Measurements from ENCODE around the gene PPRC1. TPM values are rescaled to one million over a fixed set of nuclear protein-coding genes. Genes with fewer than 3 reads are reported as not detected.

Gene PPRC1, protein sequence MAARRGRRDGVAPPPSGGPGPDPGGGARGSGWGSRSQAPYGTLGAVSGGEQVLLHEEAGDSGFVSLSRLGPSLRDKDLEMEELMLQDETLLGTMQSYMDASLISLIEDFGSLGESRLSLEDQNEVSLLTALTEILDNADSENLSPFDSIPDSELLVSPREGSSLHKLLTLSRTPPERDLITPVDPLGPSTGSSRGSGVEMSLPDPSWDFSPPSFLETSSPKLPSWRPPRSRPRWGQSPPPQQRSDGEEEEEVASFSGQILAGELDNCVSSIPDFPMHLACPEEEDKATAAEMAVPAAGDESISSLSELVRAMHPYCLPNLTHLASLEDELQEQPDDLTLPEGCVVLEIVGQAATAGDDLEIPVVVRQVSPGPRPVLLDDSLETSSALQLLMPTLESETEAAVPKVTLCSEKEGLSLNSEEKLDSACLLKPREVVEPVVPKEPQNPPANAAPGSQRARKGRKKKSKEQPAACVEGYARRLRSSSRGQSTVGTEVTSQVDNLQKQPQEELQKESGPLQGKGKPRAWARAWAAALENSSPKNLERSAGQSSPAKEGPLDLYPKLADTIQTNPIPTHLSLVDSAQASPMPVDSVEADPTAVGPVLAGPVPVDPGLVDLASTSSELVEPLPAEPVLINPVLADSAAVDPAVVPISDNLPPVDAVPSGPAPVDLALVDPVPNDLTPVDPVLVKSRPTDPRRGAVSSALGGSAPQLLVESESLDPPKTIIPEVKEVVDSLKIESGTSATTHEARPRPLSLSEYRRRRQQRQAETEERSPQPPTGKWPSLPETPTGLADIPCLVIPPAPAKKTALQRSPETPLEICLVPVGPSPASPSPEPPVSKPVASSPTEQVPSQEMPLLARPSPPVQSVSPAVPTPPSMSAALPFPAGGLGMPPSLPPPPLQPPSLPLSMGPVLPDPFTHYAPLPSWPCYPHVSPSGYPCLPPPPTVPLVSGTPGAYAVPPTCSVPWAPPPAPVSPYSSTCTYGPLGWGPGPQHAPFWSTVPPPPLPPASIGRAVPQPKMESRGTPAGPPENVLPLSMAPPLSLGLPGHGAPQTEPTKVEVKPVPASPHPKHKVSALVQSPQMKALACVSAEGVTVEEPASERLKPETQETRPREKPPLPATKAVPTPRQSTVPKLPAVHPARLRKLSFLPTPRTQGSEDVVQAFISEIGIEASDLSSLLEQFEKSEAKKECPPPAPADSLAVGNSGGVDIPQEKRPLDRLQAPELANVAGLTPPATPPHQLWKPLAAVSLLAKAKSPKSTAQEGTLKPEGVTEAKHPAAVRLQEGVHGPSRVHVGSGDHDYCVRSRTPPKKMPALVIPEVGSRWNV (N-terminal part only)
- total RNA-seq (1 to 10 TPM; 7.5 to 9.9 TPM), polyA plus RNA-seq (10 to 100 TPM in 1 of 2 donors, 1 to 10 TPM in 1; 4.9 to 10.1 TPM)

DNA sequence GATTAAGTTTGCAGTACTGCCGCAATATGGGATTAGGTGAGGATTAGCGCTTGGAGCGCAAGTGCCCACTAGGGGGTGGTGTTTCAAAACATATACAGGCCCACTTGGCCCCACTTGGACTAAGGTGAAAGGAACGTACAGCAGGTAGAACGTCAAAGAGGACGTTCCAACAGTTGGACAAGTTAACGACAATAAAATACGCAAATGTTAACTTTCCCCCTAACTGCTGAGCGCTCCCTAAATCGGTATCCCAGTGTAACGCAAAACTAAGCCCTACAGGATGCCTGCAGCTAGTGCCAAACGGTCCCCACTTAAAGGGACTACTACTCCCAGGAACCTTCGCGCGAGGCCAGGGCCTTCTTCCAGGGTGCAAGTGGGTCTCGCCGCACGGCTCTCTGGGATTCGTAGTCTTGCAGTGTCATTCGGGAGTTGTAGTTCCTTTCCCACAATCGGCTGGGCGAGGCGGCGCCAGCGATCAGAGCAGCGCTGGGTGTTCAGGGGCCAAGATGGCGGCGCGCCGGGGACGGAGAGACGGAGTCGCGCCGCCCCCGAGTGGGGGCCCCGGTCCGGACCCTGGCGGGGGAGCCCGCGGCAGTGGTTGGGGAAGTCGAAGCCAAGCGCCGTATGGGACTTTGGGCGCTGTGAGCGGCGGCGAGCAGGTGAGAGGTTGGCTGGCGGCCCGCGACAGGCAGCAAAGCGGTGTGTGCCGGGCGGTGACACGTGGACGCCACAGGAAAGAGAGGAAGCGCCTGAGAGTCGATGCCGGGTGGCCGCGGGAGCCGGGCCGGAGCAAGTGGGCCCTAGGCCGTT lies at the start of gene PPRC1:
Gene PPRC1 (plus strand): TSS at position 478 of the 810 bp plus-strand sequence. CDS start 29 bp downstream, at position 507.
- TF ChIP-seq EGR1 (IDR thresholded peaks at IDR 0.05; ENCODE audit: low read depth in 2 of 2) (no peak), RXRA (IDR thresholded peaks at IDR 0.05) (peak; percentile 52 to 57), SP1 (IDR thresholded peaks at IDR 0.05) (peak; percentile 78), FOXA1 (IDR thresholded peaks at IDR 0.05) (no peak), HNF4A (conservative IDR thresholded peaks at IDR 0.05) (peak; percentile 46 to 51), RAD21 (IDR thresholded peaks at IDR 0.05) (peak; percentile 73 to 82), FOXA2 (IDR thresholded peaks at IDR 0.05) (no peak), HNF4G (IDR thresholded peaks at IDR 0.05) (no peak), GABPA (IDR thresholded peaks at IDR 0.05 in 1 of 2, conservative IDR thresholded peaks at IDR 0.05 in 1 of 2) (peak in 1 of 2 donors; percentile 86), TAF1 (conservative IDR thresholded peaks at IDR 0.05) (peak; percentile 67), YY1 (IDR thresholded peaks at IDR 0.05) (peak; percentile 98), NR2F2 (IDR thresholded peaks at IDR 0.05) (peak; percentile 80), JUND (IDR thresholded peaks at IDR 0.05) (no peak)
- TF ChIP-seq, protein P1, sequence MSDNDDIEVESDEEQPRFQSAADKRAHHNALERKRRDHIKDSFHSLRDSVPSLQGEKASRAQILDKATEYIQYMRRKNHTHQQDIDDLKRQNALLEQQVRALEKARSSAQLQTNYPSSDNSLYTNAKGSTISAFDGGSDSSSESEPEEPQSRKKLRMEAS (IDR thresholded peaks at IDR 0.05): peak; percentile 9
- TF ChIP-seq, protein P2, sequence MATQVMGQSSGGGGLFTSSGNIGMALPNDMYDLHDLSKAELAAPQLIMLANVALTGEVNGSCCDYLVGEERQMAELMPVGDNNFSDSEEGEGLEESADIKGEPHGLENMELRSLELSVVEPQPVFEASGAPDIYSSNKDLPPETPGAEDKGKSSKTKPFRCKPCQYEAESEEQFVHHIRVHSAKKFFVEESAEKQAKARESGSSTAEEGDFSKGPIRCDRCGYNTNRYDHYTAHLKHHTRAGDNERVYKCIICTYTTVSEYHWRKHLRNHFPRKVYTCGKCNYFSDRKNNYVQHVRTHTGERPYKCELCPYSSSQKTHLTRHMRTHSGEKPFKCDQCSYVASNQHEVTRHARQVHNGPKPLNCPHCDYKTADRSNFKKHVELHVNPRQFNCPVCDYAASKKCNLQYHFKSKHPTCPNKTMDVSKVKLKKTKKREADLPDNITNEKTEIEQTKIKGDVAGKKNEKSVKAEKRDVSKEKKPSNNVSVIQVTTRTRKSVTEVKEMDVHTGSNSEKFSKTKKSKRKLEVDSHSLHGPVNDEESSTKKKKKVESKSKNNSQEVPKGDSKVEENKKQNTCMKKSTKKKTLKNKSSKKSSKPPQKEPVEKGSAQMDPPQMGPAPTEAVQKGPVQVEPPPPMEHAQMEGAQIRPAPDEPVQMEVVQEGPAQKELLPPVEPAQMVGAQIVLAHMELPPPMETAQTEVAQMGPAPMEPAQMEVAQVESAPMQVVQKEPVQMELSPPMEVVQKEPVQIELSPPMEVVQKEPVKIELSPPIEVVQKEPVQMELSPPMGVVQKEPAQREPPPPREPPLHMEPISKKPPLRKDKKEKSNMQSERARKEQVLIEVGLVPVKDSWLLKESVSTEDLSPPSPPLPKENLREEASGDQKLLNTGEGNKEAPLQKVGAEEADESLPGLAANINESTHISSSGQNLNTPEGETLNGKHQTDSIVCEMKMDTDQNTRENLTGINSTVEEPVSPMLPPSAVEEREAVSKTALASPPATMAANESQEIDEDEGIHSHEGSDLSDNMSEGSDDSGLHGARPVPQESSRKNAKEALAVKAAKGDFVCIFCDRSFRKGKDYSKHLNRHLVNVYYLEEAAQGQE (IDR thresholded peaks at IDR 0.05): peak; percentile 15
- TF ChIP-seq, protein P3, sequence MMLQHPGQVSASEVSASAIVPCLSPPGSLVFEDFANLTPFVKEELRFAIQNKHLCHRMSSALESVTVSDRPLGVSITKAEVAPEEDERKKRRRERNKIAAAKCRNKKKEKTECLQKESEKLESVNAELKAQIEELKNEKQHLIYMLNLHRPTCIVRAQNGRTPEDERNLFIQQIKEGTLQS (IDR thresholded peaks at IDR 0.05): no peak
- TF ChIP-seq, protein P4, sequence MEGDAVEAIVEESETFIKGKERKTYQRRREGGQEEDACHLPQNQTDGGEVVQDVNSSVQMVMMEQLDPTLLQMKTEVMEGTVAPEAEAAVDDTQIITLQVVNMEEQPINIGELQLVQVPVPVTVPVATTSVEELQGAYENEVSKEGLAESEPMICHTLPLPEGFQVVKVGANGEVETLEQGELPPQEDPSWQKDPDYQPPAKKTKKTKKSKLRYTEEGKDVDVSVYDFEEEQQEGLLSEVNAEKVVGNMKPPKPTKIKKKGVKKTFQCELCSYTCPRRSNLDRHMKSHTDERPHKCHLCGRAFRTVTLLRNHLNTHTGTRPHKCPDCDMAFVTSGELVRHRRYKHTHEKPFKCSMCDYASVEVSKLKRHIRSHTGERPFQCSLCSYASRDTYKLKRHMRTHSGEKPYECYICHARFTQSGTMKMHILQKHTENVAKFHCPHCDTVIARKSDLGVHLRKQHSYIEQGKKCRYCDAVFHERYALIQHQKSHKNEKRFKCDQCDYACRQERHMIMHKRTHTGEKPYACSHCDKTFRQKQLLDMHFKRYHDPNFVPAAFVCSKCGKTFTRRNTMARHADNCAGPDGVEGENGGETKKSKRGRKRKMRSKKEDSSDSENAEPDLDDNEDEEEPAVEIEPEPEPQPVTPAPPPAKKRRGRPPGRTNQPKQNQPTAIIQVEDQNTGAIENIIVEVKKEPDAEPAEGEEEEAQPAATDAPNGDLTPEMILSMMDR (IDR thresholded peaks at IDR 0.05; ENCODE audit: low read depth, low read length, missing input control): peak; percentile 91
- TF ChIP-seq, protein P5, sequence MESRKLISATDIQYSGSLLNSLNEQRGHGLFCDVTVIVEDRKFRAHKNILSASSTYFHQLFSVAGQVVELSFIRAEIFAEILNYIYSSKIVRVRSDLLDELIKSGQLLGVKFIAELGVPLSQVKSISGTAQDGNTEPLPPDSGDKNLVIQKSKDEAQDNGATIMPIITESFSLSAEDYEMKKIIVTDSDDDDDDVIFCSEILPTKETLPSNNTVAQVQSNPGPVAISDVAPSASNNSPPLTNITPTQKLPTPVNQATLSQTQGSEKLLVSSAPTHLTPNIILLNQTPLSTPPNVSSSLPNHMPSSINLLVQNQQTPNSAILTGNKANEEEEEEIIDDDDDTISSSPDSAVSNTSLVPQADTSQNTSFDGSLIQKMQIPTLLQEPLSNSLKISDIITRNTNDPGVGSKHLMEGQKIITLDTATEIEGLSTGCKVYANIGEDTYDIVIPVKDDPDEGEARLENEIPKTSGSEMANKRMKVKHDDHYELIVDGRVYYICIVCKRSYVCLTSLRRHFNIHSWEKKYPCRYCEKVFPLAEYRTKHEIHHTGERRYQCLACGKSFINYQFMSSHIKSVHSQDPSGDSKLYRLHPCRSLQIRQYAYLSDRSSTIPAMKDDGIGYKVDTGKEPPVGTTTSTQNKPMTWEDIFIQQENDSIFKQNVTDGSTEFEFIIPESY (IDR thresholded peaks at IDR 0.05): peak; percentile 83
- Histone ChIP-seq H3K27me3 (ENCODE audit: control insufficient read depth in 4 of 4, insufficient read depth in 4 of 4, low read length in 3 of 4) (no peaks in the 10 kb centered on the region), H3K4me1 (ENCODE audit: control insufficient read depth in 4 of 4, insufficient read depth in 4 of 4, low read length in 3 of 4) (peaks cover 0 to 17% (median 12%) of the 10 kb centered on the region in 4 donors), H3K27ac (ENCODE audit: low read depth in 1 of 2, low read length in 2 of 2) (peak within 1 kb of the TSS; percentile 95 to 96), H3K9me3 (ENCODE audit: control insufficient read depth in 4 of 4, low read length in 3 of 4) (no peaks in the 10 kb centered on the region), H3K4me3 (ENCODE audit: low read depth in 1 of 3, low read length in 3 of 3) (peak within 1 kb of the TSS; percentile 79 to 87 (median 86)), H3K9ac (ENCODE audit: low read depth in 1 of 2, low read length in 2 of 2) (peak within 1 kb of the TSS; percentile 75 to 97), H3K36me3 (ENCODE audit: control insufficient read depth in 4 of 4, insufficient read depth in 3 of 4, low read depth in 1 of 4, low read length in 3 of 4) (peaks cover 0 to 3% (median under 1%) of the 10 kb centered on the region in 4 donors)
- under 1% methylated on average over 64 of the region's 64 CpGs for WGBS
- peak; percentile 95 for DNase-seq (ENCODE audit: low spot score)
